Measurements from ENCODE around the gene MUC4. TPM values are rescaled to one million over a fixed set of nuclear protein-coding genes. Genes with fewer than 3 reads are reported as not detected.
"Not testable (repeated sequence)": the region's sequence is repeated elsewhere in the genome, so short reads cannot be mapped to it uniquely, and the experiment has no call there.

The MUC4 gene
- total RNA-seq, 2 donors from 2014 or later, result not detected

GRCh38 chr3:195771646-195772300 lies 40.0 kb downstream of the MUC4 start:
- no peak overlapping the region for H3K27ac Mint-ChIP-seq
- no peaks in the 10 kb centered on the region for H3K9me3 ChIP-seq (ENCODE audit: control insufficient read depth, low read length, poor library complexity, severe bottlenecking)
- H3K27me3 Mint-ChIP-seq, result no peaks in the 10 kb centered on the region
- no peak overlapping the region for H3K4me3 Mint-ChIP-seq
- ATAC-seq, result no peak
- peaks cover 2% of the 10 kb centered on the region for H3K4me1 Mint-ChIP-seq
- DNase-seq, result no peak
- no peaks in the 10 kb centered on the region for H3K36me3 Mint-ChIP-seq (ENCODE audit: low read depth)

- not testable (repeated sequence) for H3K27ac Mint-ChIP-seq; H3K36me3 Mint-ChIP-seq (ENCODE audit: low read depth); H3K4me1 Mint-ChIP-seq; H3K9me3 ChIP-seq (ENCODE audit: control insufficient read depth, low read length, poor library complexity, severe bottlenecking); DNase-seq; ATAC-seq; H3K27me3 Mint-ChIP-seq
- peak overlapping the region; percentile 45 for H3K4me3 Mint-ChIP-seq
Measured at GRCh38 chr3:195770841-195771645, 40.7 kb downstream of the MUC4 start.

GRCh38 chr3:195770081-195770840 lies 41.5 kb downstream of the MUC4 start:
- Mint-ChIP-seq H3K4me1 (peaks cover 2% of the 10 kb centered on the region), H3K27me3 (peaks cover 7% of the 10 kb centered on the region), H3K27ac (no peak overlapping the region), H3K36me3 (ENCODE audit: low read depth) (no peaks in the 10 kb centered on the region), H3K4me3 (no peak overlapping the region)
- no peaks in the 10 kb centered on the region for H3K9me3 ChIP-seq (ENCODE audit: control insufficient read depth, low read length, poor library complexity, severe bottlenecking)
- DNase-seq, result no peak
- no peak for ATAC-seq

GRCh38 chr3:195769551-195769950 lies 42.2 kb downstream of the MUC4 start:
- H3K9me3 ChIP-seq (ENCODE audit: control insufficient read depth, low read length, poor library complexity, severe bottlenecking), result no peaks in the 10 kb centered on the region
- Mint-ChIP-seq H3K4me1 (peaks cover 2% of the 10 kb centered on the region), H3K27ac (no peak overlapping the region), H3K4me3 (no peak overlapping the region), H3K27me3 (peaks cover 10% of the 10 kb centered on the region), H3K36me3 (ENCODE audit: low read depth) (no peaks in the 10 kb centered on the region)
- ATAC-seq (no peak), DNase-seq (no peak)

GRCh38 chr3:195768831-195769303 lies 42.9 kb downstream of the MUC4 start:
- Mint-ChIP-seq H3K4me1 (peaks cover 4% of the 10 kb centered on the region), H3K27ac (no peak overlapping the region), H3K27me3 (peaks cover 17% of the 10 kb centered on the region), H3K36me3 (ENCODE audit: low read depth) (no peaks in the 10 kb centered on the region), H3K4me3 (no peak overlapping the region)
- DNase-seq, result no peak
- no peaks in the 10 kb centered on the region for H3K9me3 ChIP-seq (ENCODE audit: control insufficient read depth, low read length, poor library complexity, severe bottlenecking)
- ATAC-seq, result no peak

GRCh38 chr3:195768414-195768813 lies 43.3 kb downstream of the MUC4 start:
- H3K4me3 Mint-ChIP-seq, result no peak overlapping the region
- peaks cover 4% of the 10 kb centered on the region for H3K4me1 Mint-ChIP-seq
- H3K36me3 Mint-ChIP-seq (ENCODE audit: low read depth), result no peaks in the 10 kb centered on the region
- no peaks in the 10 kb centered on the region for H3K9me3 ChIP-seq (ENCODE audit: control insufficient read depth, low read length, poor library complexity, severe bottlenecking)
- ATAC-seq (no peak), DNase-seq (no peak)
- peaks cover 22% of the 10 kb centered on the region for H3K27me3 Mint-ChIP-seq
- H3K27ac Mint-ChIP-seq, result no peak overlapping the region

- DNase-seq, result no peak
- Mint-ChIP-seq H3K27me3 (peaks cover 24% of the 10 kb centered on the region), H3K36me3 (ENCODE audit: low read depth) (no peaks in the 10 kb centered on the region), H3K4me1 (peaks cover 4% of the 10 kb centered on the region), H3K27ac (no peak overlapping the region), H3K4me3 (no peak overlapping the region)
- no peak for ATAC-seq
- H3K9me3 ChIP-seq (ENCODE audit: control insufficient read depth, low read length, poor library complexity, severe bottlenecking), result no peaks in the 10 kb centered on the region
Measured at GRCh38 chr3:195767792-195768191, 43.9 kb downstream of the MUC4 start.

GRCh38 chr3:195766671-195767070 lies 45.1 kb downstream of the MUC4 start:
- no peak overlapping the region for H3K4me3 Mint-ChIP-seq
- no peak for ATAC-seq
- H3K9me3 ChIP-seq (ENCODE audit: control insufficient read depth, low read length, poor library complexity, severe bottlenecking), result no peaks in the 10 kb centered on the region
- H3K27me3 Mint-ChIP-seq, result peaks cover 24% of the 10 kb centered on the region
- no peaks in the 10 kb centered on the region for H3K36me3 Mint-ChIP-seq (ENCODE audit: low read depth)
- peaks cover 2% of the 10 kb centered on the region for H3K4me1 Mint-ChIP-seq
- no peak for DNase-seq
- H3K27ac Mint-ChIP-seq, result no peak overlapping the region

- no peak overlapping the region for H3K27ac Mint-ChIP-seq
- no peak for DNase-seq
- H3K27me3 Mint-ChIP-seq, result peaks cover 36% of the 10 kb centered on the region
- peaks cover 5% of the 10 kb centered on the region for H3K4me1 Mint-ChIP-seq
- H3K36me3 Mint-ChIP-seq (ENCODE audit: low read depth), result peaks cover under 1% of the 10 kb centered on the region
- H3K9me3 ChIP-seq (ENCODE audit: control insufficient read depth, low read length, poor library complexity, severe bottlenecking), result no peaks in the 10 kb centered on the region
- no peak for ATAC-seq
- H3K4me3 Mint-ChIP-seq, result no peak overlapping the region
Measured at GRCh38 chr3:195764961-195765706, 46.6 kb downstream of the MUC4 start.

- Mint-ChIP-seq H3K4me3 (no peak overlapping the region), H3K36me3 (ENCODE audit: low read depth) (peaks cover 5% of the 10 kb centered on the region), H3K27me3 (peaks cover 46% of the 10 kb centered on the region), H3K27ac (no peak overlapping the region), H3K4me1 (peaks cover 6% of the 10 kb centered on the region)
- H3K9me3 ChIP-seq (ENCODE audit: control insufficient read depth, low read length, poor library complexity, severe bottlenecking), result no peaks in the 10 kb centered on the region
- no peak for ATAC-seq
- no peak for DNase-seq
Measured at GRCh38 chr3:195763843-195764825, 47.6 kb downstream of the MUC4 start.

GRCh38 chr3:195763076-195763830 lies 48.5 kb downstream of the MUC4 start:
- H3K27me3 Mint-ChIP-seq, result peaks cover 53% of the 10 kb centered on the region
- no peak overlapping the region for H3K27ac Mint-ChIP-seq
- ATAC-seq (no peak), DNase-seq (no peak)
- no peak overlapping the region for H3K4me3 Mint-ChIP-seq
- H3K9me3 ChIP-seq (ENCODE audit: control insufficient read depth, low read length, poor library complexity, severe bottlenecking), result no peaks in the 10 kb centered on the region
- peaks cover 6% of the 10 kb centered on the region for H3K4me1 Mint-ChIP-seq
- H3K36me3 Mint-ChIP-seq (ENCODE audit: low read depth), result peaks cover 5% of the 10 kb centered on the region

Measured in T-helper 17 cell (primary cell).